Measurements from ENCODE around the gene NCOA5.

Gene NCOA5

DNA sequence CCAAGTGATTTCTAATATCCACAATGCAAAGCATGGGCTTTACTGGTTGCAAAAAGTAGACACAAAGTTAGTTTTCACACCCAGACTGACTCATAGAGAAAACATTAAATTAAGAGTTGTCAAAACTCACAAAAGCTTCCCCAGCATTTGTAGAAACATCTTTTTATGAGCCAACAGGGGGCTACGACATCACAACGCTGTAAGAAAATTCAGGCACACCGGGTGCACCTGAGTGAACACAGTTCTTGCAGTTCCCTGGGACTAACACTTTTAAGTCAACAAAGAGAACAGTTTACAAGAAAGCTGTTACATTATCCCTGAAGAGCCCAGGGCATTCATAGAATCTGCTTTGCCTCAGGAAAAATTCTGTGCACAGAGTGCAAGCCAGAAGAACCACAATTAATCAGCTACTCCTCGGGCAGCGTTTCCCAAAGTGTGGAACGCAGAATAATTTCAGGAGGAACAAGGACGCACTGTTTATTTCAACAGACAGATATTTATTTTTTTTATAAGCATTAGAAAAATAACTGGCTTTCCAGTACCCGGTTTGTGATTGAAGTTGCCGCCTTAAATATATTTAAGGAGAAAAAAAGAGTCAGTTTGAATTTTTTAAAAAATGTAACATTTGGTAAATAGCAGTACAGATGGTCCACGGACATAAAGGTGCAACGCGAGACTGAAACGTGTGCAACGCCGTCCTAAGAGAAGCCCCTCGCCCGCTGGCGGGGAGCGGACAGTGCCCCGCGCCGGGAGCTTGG is 1.2 kb downstream of the NCOA5 start:
- no peak for DNase-seq

DNA sequence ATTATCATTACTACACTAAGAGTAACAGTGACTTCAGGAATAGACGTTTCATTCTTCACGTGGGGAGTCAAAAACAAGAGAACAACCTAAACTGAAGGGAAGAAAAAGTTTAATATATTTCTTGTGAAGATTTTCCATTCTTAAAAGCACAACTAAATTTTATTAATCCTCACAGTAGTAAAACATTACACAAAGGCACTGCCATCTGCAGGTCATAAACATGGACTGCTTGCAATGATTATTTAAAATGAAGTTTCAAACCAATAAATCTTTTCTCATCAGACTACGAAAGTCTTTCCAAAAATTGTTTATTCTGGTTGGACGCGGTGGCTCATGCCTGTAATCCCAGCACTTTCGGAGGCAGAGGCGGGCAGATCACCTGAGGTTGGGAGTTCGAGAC is 2.6 kb downstream of the NCOA5 start:
- DNase-seq = no peak

GRCh38 chr20:46085179-46085851 is 4.4 kb downstream of the NCOA5 start:
- peak; percentile 70 for DNase-seq

GRCh38 chr20:46084805-46085178 is 5.0 kb downstream of the NCOA5 start:
- DNase-seq = no peak

DNA sequence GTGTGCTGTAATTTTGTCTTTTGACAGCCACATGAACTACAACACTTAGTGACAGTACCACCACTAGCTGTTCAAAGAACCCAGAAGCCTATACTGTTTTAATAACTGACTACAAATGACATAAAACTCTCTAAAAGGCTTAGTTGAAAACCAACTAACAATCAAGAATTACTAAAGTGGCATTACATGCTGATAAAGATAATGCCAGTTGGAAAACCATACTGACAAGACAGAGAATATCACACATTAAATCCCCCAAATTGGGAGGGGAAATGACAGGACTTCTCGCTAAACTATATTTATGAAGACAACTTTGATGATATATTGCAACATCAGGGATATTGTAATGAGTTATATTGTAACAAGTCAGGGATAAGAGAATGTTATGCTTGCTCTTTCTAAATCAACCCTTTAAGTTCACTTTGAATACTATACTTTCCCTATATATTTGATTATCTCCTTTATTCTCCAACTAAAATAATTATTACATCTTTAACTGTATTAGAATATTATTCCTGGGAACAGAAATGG is 6.2 kb downstream of the NCOA5 start:
- DNase-seq = no peak

DNA sequence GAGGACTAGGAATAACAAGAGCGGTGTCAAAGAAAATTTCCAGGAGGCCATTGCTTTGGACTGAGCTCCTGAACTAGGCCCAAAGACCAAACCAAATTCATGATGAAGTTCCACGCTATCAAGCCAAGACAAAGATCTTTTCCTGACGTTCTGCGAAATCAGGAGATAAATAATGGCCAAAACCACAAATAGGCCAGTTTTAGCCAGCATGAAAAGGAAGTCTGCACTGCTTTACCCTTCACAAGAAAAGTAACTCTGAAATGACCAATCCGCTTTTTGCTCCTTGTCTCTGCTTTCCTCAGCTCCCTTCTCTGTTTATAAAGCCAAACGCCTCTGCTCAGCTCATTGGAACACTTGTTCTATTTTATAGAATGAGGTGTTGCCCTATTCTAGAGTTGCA is 6.7 kb downstream of the NCOA5 start:
- DNase-seq = no peak

DNA sequence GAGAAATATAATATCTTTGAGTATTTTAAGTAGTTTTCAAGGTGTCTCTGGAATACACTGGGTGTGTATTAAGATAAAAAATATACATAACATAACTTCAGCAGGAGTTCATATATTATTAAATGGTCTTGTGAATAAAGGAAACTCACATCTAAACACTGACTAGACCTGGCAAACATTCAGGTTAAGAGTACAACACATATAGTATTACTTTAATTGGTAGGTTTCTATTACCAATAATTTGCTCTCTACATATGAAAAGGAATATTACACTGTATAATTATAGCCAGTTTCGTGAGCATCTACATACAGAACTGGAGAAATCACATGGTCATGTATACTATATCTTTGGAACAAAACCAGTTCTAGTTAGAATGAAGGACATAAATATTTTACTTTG is 8.7 kb downstream of the NCOA5 start:
- DNase-seq = no peak

DNA sequence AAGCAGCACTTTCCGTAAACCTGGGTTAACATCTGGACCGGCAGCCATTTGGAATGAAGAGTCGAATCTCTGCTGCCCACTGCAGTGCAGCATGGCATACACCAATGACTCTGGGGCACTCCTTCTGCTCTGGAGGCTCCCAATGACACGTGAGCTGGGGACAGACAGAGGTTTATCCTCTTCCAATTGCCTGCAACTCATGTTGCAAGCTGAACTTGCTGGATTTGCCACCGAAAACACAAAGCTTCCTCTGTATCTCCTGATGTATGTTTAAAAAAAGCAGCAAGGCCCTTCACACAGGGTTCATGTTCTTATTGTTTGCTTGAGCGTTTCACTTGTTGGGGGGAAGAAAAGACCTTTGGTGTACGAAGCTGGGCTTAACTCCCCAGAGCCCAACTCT is 10.8 kb downstream of the NCOA5 start:
- DNase-seq = no peak

DNA sequence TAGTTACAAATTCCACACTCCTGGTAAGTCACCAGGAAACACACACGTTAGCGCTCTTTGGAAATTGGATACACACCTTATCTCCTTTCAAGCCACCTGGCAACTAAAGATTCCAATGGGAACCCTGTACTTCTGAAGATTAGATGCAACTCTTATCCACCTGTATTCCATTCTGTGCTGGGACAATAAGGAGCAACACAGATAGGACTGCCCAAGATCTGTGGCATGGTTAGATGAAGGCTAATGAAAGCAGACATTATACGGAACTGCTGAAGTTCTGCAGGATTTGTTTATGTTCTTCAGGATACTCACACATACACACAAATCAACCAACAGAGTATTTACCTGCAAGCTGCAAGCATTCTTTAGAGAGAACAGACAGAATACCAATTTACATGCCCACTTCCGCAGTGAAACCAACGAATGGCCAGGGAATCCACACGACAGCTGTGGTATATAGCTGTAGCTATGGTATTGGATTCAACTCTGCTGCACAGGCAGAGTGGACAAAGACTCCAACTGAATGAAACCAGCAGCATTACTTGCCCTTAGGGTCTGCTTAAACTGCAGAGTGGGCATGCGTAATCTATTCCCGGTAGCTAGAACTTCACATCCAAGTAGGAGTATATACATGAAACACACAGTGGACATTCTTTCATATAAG is 12.0 kb downstream of the NCOA5 start:
- DNase-seq = no peak

- DNase-seq = no peak
Measured at GRCh38 chr20:46076806-46077205, 13.0 kb downstream of the NCOA5 start.

DNA sequence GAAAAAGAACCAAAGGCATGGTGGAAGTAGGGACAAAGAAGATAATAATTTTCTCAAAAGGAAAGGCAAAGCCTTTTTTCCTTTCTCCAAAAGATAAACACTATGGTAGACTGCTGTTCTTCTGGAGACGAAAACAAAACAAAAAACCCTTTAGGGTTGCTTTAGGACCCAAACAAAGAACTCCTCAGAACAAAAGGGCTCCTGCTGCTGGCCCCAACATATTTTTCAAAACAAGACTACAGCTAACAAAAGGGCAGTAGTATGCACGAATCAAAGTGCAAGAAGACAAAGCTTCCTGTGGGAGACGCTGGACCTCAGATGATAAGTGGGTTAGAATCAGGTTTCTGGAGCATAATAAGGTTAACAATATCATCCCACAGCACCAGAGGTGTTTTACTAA is 15.8 kb downstream of the NCOA5 start:
- DNase-seq = no peak

DNA sequence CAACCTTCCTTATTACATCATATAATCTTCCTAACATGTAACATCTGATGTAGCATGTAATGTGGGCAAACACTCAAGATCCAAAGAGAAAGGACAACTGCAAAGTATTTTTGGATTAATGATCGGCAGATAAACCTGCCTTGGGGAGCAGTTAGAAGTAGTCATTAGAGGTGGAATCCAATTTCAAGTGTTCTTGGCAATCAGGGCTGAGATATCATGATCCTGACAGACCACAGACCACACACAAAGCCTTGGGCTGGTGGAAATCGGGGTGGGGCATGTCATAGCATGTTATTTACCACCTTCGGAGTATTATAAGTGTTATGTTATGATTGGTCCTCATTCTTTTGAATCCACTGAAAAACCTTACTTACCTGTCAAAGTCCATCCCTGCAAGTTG is 16.3 kb downstream of the NCOA5 start:
- no peak for DNase-seq

DNA sequence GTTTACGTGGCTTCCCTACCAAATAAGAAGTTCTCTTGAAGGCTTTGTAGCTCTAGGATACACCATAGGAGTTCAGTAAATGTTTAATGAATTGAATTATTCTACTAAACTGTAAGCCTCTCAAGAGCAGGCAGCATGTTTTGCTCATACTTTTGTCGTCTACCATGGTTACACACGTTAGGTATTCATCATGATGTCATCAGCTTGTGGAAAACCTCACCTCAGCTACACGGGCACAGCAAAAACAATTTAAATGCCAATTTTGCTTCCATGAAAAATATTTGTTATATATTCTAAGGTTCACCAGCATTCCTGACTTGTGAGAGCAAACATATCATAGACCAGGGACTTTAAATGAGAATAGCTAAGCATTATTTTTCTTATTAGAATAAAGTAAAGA is 16.7 kb downstream of the NCOA5 start:
- DNase-seq = no peak

DNA sequence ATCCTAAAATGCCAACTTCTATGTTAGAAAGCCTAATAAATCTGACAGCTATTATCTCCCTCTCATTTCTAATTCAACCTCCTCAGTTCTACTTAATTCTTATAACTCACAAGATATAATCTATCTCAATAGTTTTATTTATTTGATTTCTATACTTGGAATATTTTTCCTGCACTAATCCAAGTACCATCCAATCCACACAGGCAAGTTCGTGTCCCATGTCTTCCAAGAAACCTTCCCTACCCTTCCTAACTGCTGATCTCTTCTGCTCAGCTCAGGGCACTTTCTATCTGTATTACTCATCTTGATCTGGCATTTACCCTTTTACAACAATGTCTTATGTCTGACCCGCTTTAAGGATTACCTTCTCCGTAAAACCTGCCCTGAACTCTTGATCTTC is 18.2 kb downstream of the NCOA5 start:
- DNase-seq = no peak

DNA sequence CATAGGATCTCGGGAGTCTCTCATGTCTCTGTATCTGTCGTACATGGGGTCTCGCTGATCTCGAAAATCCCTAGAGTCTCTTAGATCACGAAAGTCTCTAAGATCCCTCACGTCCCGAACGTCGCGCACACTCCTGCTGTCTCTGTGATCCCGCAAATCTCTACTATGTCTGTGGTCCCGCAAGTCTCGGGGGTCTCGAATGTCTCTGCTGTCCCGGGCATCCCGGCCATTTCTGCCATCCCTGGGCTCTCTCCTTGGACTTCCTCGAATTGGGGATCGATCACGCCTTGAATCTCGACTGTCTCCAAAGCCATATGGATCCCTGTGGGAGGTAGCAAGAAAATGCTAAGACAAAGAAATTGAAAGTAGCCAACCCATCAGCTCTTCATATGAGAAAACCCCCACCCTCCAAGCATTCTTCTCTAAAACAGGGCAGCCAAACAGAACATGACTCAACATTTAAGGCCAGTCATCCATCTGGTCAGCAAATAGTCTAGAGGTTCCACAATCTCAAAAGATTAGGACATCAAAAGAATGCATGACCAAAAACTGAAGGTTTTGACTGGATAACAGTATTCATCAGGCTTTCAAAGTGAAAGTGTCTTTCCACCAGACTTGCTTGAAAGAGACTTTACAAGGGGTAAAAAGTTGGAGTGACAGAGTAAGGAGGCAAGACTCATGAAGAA is 19.4 kb downstream of the NCOA5 start:
- no peak for DNase-seq

GRCh38 chr20:46065691-46066090 is 24.1 kb downstream of the NCOA5 start:
- DNase-seq = no peak

DNA sequence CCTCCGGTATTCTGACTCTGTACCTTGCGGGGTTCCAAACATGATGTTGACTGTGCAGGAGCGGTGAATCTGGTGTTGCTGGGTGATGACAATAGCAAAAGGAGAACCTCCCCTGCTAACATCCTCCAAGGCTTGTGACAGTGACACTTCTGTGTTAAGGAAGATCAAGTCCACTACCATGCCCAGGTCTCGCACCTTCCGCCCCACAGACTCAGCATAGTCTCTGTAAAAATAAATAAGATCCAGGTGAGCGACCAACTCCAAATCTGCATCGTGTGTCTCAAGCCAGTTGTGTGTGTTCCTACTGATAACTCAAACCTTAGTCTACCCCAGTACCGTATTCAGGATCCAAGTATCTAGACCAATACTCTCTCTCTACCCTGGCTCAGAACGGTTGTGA is 24.8 kb downstream of the NCOA5 start:
- DNase-seq = no peak

DNA sequence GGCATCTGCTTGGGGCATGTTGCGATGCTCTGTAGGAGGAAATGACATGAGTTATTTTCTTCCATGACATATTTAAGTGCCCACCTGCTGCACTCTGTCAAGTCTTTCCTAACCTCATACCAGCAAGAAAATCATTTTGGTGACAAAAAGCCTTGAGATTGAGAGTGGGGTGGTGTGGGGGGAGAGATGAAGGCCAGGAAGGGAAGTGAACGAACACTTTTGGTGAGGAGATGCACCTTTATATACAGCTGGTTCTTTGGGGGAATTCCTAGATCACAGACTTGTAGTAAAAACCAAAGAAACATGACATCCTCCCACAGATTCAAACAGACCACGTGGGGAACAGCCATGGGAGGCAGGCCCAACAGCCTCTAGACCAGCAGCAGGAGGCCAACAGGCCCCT is 26.1 kb downstream of the NCOA5 start:
- no peak for DNase-seq

DNA sequence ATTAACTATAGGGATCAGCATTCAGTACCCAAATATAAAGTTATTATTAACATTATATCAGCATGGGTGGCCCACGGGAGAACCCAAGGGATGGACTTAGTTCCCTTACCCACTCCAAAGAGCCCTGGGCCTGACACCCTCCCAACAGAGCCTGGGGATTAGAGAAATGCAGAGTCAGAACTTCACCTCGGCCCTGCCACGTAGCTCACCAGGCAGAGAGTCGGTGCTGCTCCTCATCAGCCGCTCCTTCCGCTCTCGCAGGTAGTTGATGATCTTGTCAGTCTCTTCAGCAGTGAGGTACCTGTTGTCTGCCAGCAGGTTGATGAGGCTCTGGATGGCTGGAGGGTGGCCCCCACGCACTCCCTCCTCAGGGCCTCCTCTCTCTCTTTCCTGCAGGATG is 26.6 kb downstream of the NCOA5 start:
- no peak for DNase-seq

- no peak for DNase-seq
Measured at GRCh38 chr20:46062621-46063020, 27.1 kb downstream of the NCOA5 start.

- no peak for DNase-seq
Measured at GRCh38 chr20:46062151-46062550, 27.6 kb downstream of the NCOA5 start.

GRCh38 chr20:46060975-46061374 is 28.8 kb downstream of the NCOA5 start:
- no peak for DNase-seq

- peak; percentile 73 for DNase-seq
Measured at GRCh38 chr20:46060301-46060881, 29.4 kb downstream of the NCOA5 start.
